IgD-negative memory B cell (primary cell): ENCODE data around the gene GNL3. TPM values are rescaled to one million over a fixed set of nuclear protein-coding genes. Genes with fewer than 3 reads are reported as not detected.
"Not testable (repeated sequence)": the region's sequence is repeated elsewhere in the genome, so short reads cannot be mapped to it uniquely, and the experiment has no call there.

Experiments used
- H3K27ac Mint-ChIP-seq, 3 donors: one replicate each; pipeline ENCODE4 v1.8.0; 2020 to 2022; ENCODE audit warnings: mild to moderate bottlenecking in 3 of 3, mixed read lengths in 3 of 3, moderate library complexity in 1 of 3
- H3K27me3 Mint-ChIP-seq: one replicate; pipeline ENCODE4 v1.8.0; 2021; ENCODE audit warnings: mixed read lengths
- H3K36me3 Mint-ChIP-seq: one replicate; pipeline ENCODE4 v1.8.0; 2020; ENCODE audit warnings: mild to moderate bottlenecking, mixed read lengths
- H3K4me1 Mint-ChIP-seq, 3 donors: one replicate each; pipeline ENCODE4 v1.8.0; 2020 to 2022; ENCODE audit warnings: mixed read lengths in 3 of 3, mild to moderate bottlenecking in 1 of 3
- H3K4me3 Mint-ChIP-seq, 4 donors: one replicate each; pipeline ENCODE4 v1.8.0; 2020 to 2022; ENCODE audit warnings: mild to moderate bottlenecking in 4 of 4, mixed read lengths in 4 of 4, moderate library complexity in 3 of 4
- H3K9me3 Mint-ChIP-seq, 3 donors: one replicate each; pipeline ENCODE4 v1.8.0; 2020 to 2021; ENCODE audit warnings: mixed read lengths in 3 of 3, mild to moderate bottlenecking in 1 of 3
- polyA plus RNA-seq: library from polyadenylated mRNA; unstranded; fragments of 300-500 nt; fragmentation: Illumina TruSeq; gene quantifications from one replicate; pipeline ENCODE4 v1.2.3, GENCODE V29; 2021

GNL3 gene
- polyA plus RNA-seq, 1 donor from 2014 or later = 64.0 TPM

- Mint-ChIP-seq H3K27me3 (no peaks in the 10 kb centered on the region), H3K4me3 (peak overlapping the region in 2 of 4 donors; percentile 2 to 51), H3K4me1 (peaks cover 9 to 14% (median 14%) of the 10 kb centered on the region in 3 donors)
Measured at GRCh38 chr3:52721002-52721729, 35.3 kb downstream of the GNL3 start.

GRCh38 chr3:52721730-52722008, 35.8 kb downstream of the GNL3 start:
- peak overlapping the region in 1 of 3 donors; percentile 9 for H3K27ac Mint-ChIP-seq
- H3K36me3 Mint-ChIP-seq = peaks cover 18% of the 10 kb centered on the region
- H3K4me3 Mint-ChIP-seq = no peak overlapping the region
- no peaks in the 10 kb centered on the region for H3K27me3 Mint-ChIP-seq
- H3K9me3 Mint-ChIP-seq = peaks cover 0 to 5% (median 1%) of the 10 kb centered on the region in 3 donors
- peaks cover 9 to 14% (median 9%) of the 10 kb centered on the region in 3 donors for H3K4me1 Mint-ChIP-seq

More at GRCh38 chr3:52721002-52721729, 35.3 kb downstream of the GNL3 start:
- Mint-ChIP-seq H3K9me3 (peaks cover 0 to 5% (median 1%) of the 10 kb centered on the region in 3 donors), H3K27ac (peak overlapping the region in 1 of 3 donors; percentile 78), H3K36me3 (peaks cover 20% of the 10 kb centered on the region)

GRCh38 chr3:52722491-52722890, 36.7 kb downstream of the GNL3 start:
- Mint-ChIP-seq H3K36me3 (peaks cover 21% of the 10 kb centered on the region), H3K4me1 (peaks cover 9 to 14% (median 9%) of the 10 kb centered on the region in 3 donors), H3K27me3 (no peaks in the 10 kb centered on the region), H3K4me3 (peak overlapping the region in 1 of 4 donors; percentile 3), H3K9me3 (peaks cover 0 to 5% (median 1%) of the 10 kb centered on the region in 3 donors), H3K27ac (no peak overlapping the region)

DNA sequence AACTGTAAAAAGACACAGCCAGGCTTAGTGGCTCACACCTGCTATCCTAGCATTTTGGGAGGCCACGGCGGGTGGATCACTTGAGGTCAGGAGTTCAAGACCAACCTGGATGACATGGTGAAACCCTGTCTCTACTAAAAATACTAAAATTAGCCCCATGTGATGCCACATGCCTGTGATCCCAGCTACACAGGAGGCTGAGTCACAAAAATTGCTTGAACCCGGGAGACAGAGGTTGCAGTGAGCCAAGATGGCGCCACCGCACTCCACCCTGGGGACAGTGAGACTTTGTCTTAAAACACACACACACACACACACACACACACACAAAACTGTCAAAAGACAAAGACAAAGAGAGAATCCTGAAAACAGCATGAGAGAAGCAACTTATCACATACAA, 38.1 kb downstream of the GNL3 start:
- Mint-ChIP-seq H3K4me3 (no peak overlapping the region), H3K4me1 (peaks cover 9 to 14% (median 11%) of the 10 kb centered on the region in 3 donors), H3K9me3 (peaks cover under 1 to 7% (median 3%) of the 10 kb centered on the region in 3 donors), H3K36me3 (peaks cover 20% of the 10 kb centered on the region), H3K27me3 (no peaks in the 10 kb centered on the region), H3K27ac (no peak overlapping the region)

- Mint-ChIP-seq H3K4me3 (no peak overlapping the region), H3K36me3 (peaks cover 20% of the 10 kb centered on the region), H3K27ac (no peak overlapping the region), H3K27me3 (no peaks in the 10 kb centered on the region), H3K4me1 (peaks cover 9 to 14% (median 11%) of the 10 kb centered on the region in 3 donors), H3K9me3 (peaks cover 2 to 7% (median 3%) of the 10 kb centered on the region in 3 donors)
Measured at GRCh38 chr3:52724511-52724910, 38.7 kb downstream of the GNL3 start.

- H3K4me3 Mint-ChIP-seq, H3K4me1 Mint-ChIP-seq, H3K27ac Mint-ChIP-seq, H3K27me3 Mint-ChIP-seq: not testable (repeated sequence)
- H3K36me3 Mint-ChIP-seq = peaks cover 34% of the 10 kb centered on the region
- H3K9me3 Mint-ChIP-seq = peaks cover 5 to 23% (median 7%) of the 10 kb centered on the region in 3 donors
Measured at GRCh38 chr3:52728753-52729152, 42.9 kb downstream of the GNL3 start.

DNA sequence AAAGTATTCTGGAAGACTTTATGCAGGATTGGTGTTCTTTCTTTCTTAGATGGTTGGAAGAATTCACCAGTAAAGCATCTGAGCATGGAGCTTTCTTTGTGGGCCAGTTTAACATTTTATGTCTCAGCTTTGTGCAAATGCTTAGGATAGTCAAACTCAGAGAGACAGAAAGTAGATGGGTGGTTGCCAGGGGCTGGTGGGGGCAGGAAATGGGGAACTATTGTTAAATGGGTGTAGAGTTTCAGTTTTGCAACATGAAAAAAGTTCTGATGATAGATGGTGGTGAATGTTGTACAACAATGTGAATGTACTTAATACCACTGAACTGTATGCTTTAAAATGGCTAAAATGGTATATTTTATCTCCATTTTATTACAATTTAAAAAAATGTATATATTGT, 44.8 kb downstream of the GNL3 start:
- H3K4me1 Mint-ChIP-seq = peaks cover 0 to 4% (median 0%) of the 10 kb centered on the region in 3 donors
- H3K27ac Mint-ChIP-seq = no peak overlapping the region
- no peaks in the 10 kb centered on the region for H3K27me3 Mint-ChIP-seq
- peaks cover 5 to 23% (median 7%) of the 10 kb centered on the region in 3 donors for H3K9me3 Mint-ChIP-seq
- peaks cover 36% of the 10 kb centered on the region for H3K36me3 Mint-ChIP-seq
- no peak overlapping the region for H3K4me3 Mint-ChIP-seq

GRCh38 chr3:52731590-52731989, 45.8 kb downstream of the GNL3 start:
- H3K9me3 Mint-ChIP-seq = peaks cover 5 to 23% (median 7%) of the 10 kb centered on the region in 3 donors
- H3K27ac Mint-ChIP-seq = no peak overlapping the region
- H3K36me3 Mint-ChIP-seq = peaks cover 36% of the 10 kb centered on the region
- no peak overlapping the region for H3K4me3 Mint-ChIP-seq
- H3K4me1 Mint-ChIP-seq = peaks cover 0 to 4% (median 0%) of the 10 kb centered on the region in 3 donors
- no peaks in the 10 kb centered on the region for H3K27me3 Mint-ChIP-seq

DNA sequence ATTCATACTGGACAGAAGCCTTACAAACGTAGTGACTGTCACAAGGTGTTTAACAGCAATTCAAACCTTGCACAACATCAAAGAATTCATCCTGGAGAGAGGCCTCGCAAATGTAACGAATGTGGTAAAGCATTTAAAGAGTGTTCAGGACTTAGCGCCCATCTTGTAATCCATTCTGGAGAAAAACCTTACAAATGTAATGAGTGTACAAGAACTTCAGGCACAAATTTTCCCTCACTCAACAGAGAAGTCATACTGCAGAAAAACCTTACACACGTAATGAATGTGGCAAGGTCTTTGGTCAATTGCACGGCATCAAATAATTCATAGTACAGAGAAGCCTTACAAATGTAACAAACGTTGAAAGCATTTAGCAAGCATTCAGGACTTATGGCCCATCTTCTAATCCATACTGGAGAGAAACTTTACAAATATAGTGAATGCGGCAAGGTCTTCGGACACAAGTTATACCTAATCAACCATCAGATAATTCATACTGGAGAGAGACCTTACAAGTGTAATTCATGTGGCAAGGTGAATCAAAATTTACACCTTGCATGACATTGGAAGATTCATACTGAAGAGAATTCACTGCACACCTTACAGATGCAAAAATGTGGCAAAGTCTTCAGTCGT, 47.5 kb downstream of the GNL3 start:
- Mint-ChIP-seq H3K4me1 (peaks cover 0 to 1% (median 0%) of the 10 kb centered on the region in 3 donors), H3K4me3 (no peak overlapping the region), H3K27ac (no peak overlapping the region), H3K36me3 (peaks cover 32% of the 10 kb centered on the region), H3K9me3 (peaks cover 4 to 23% (median 6%) of the 10 kb centered on the region in 3 donors), H3K27me3 (no peaks in the 10 kb centered on the region)

DNA sequence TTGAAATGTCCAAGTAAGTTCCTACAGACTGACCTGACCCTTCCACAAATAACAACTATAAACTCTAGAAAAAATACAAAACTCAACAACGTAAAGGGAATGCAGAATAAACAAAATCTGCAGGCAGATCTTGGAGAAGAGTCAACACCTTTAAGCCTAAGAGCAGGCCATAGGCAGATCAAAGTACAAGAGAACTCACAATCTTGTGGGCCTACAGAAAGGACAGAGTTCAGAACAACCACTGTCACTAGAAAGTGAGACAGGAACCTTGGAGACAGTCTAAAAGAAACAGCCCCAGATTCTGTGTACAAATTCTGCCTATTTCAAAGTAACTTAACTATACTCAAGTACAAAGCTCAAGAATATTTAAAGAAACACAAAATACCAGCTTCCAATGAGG, 53.9 kb downstream of the GNL3 start:
- Mint-ChIP-seq H3K27ac (no peak overlapping the region), H3K4me3 (no peak overlapping the region), H3K27me3 (no peaks in the 10 kb centered on the region), H3K4me1 (peaks cover 0 to 1% (median 0%) of the 10 kb centered on the region in 3 donors), H3K9me3 (no peaks in the 10 kb centered on the region), H3K36me3 (peaks cover 8% of the 10 kb centered on the region)

DNA sequence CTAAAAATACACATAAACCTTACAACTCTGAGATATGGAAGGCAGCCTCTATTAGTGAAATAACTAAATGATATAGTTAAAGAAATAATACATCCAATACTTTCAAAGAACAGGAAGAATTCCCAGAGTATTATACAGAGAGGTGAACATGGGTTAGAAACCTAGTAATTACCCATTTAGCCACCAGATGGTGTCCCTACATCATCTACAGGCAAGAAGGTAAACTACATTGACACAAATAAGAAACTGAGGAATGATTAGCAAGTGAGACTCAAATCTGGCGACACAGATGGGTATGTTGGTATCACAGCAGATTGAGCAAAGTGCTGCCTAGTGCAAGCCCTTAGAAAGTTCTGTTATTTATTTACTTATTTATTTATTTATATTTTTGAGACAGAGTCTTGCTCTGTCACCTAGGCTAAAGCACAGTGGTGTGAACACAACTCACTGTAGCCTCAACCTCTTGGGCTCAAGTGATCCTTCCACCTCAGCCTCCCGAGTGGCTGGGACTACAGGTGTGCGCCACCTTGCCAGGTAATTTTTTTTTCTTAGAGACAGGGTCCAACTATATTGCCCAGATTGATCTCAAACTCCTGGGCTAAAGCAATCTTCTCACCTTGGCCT, 56.7 kb downstream of the GNL3 start:
- Mint-ChIP-seq H3K27ac (no peak overlapping the region), H3K9me3 (no peaks in the 10 kb centered on the region), H3K4me3 (no peak overlapping the region), H3K36me3 (peaks cover 3% of the 10 kb centered on the region), H3K4me1 (peaks cover 0 to 1% (median 0%) of the 10 kb centered on the region in 3 donors), H3K27me3 (no peaks in the 10 kb centered on the region)

- Mint-ChIP-seq H3K27me3 (no peaks in the 10 kb centered on the region), H3K9me3 (no peaks in the 10 kb centered on the region), H3K4me3 (no peak overlapping the region), H3K4me1 (peaks cover 0 to 1% (median 0%) of the 10 kb centered on the region in 3 donors), H3K36me3 (peaks cover 3% of the 10 kb centered on the region), H3K27ac (no peak overlapping the region)
Measured at GRCh38 chr3:52743152-52743551, 57.3 kb downstream of the GNL3 start.

DNA sequence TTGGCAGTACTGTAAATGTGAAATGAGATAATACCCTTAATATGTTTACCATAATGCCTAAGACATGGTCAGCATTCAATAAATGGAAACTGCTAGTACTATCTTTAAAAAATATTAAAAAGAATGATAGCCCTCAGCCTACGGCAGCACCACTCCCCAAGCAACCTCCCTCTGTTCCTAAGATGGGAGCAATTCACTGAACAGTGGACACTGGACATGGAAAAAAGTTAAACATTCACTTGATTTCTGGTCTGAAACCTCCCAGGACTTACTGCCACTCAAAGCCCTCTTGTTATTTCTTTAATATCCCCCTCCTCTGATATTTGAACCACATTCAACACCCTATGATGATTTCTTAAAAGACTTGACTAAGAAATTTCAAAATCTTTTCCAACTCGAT, 57.9 kb downstream of the GNL3 start:
- Mint-ChIP-seq H3K4me1 (peaks cover 0 to 3% (median 0%) of the 10 kb centered on the region in 3 donors), H3K27ac (no peak overlapping the region)

More for the DNA sequence above, 57.9 kb downstream of the GNL3 start:
- peaks cover 3% of the 10 kb centered on the region for H3K36me3 Mint-ChIP-seq
- no peaks in the 10 kb centered on the region for H3K9me3 Mint-ChIP-seq
- H3K27me3 Mint-ChIP-seq = no peaks in the 10 kb centered on the region
- no peak overlapping the region for H3K4me3 Mint-ChIP-seq
